ENCODE results near the gene HYAL4. TPM values are rescaled to one million over a fixed set of nuclear protein-coding genes. Genes with fewer than 3 reads are reported as not detected.

Gene HYAL4
- polyA plus RNA-seq, 1 of the 3 experiments (the other 2 are of a cell fraction), result not detected

GRCh38 chr7:123798532-123799188, 46.3 kb upstream of the HYAL4 start (continued):
- TF ChIP-seq YY1 (IDR thresholded peaks at IDR 0.05; ENCODE audit: low read depth) (no peak), PBX3 (IDR thresholded peaks at IDR 0.05) (no peak), MAX (IDR thresholded peaks at IDR 0.05; ENCODE audit: low read depth) (no peak), NFIC (IDR thresholded peaks at IDR 0.05; ENCODE audit: borderline replicate concordance) (no peak), EP300 (IDR thresholded peaks at IDR 0.05; ENCODE audit: borderline replicate concordance in 1 of 2, low read depth in 1 of 2, low read length in 1 of 2) (no peak), TAF1 (IDR thresholded peaks at IDR 0.05; ENCODE audit: borderline replicate concordance, low read depth, low read length) (no peak), USF2 (IDR thresholded peaks at IDR 0.05; ENCODE audit: borderline replicate concordance, low read depth, low read length) (no peak)

DNA sequence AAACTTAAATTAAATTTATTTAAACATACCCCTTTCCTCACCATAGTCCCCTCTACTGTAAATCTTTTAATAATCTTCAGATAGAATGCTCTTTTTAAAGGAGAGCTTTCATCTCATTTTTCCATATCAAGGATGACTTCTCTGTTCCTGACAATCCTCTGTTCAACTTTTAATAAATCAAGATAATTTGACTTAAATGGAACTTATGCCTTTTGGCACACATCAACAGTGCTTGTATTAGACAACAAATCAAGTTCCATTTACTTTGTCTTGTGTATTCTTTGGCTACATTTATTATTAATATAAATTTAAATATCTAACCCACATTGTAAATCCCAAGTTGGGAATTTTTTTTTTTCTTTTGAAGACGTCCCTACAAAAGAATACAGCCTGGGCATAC, 42.7 kb upstream of the HYAL4 start:
- Histone ChIP-seq H4K20me1 (ENCODE audit: insufficient read depth) (no peaks in the 10 kb centered on the region), H3K4me1 (ENCODE audit: control insufficient read depth in 1 of 2, insufficient read depth in 2 of 2, low read depth in 1 of 2, low read length in 1 of 2) (no peaks in the 10 kb centered on the region), H3K9me2 (no peaks in the 10 kb centered on the region), H3K4me2 (no peak overlapping the region), H3K9me3 (no peaks in the 10 kb centered on the region), H3F3A (replicated peaks; ENCODE audit: insufficient read depth) (no peaks in the 10 kb centered on the region), H2AFZ (ENCODE audit: low read depth) (no peak overlapping the region), H3K79me2 (ENCODE audit: insufficient read depth) (no peaks in the 10 kb centered on the region), H3K9ac (no peak overlapping the region), H3K27ac (ENCODE audit: low read depth in 2 of 2, low read length in 1 of 2) (no peak overlapping the region), H3K27me3 (ENCODE audit: insufficient read depth) (no peaks in the 10 kb centered on the region), H3K4me3 (ENCODE audit: low read depth in 2 of 2, low read length in 1 of 2) (no peak overlapping the region), H3K36me3 (replicated peaks in 1 of 2; ENCODE audit: control insufficient read depth in 1 of 2, insufficient read depth in 2 of 2, low read length in 1 of 2) (no peaks in the 10 kb centered on the region)
- WGBS (ENCODE audit: low lambda C conversion rate), result 37% methylated on average over 1 of the region's 1 CpG
- no peak for DNase-seq
- POLR2A ChIA-PET, result no interaction called here
- CTCF ChIA-PET, result interaction anchor here (1.5 to 2.4 kb wide), 2 partner anchors 10 to 70 kb away, joined by 4 to 9 read pairs; no protein-coding TSS in a partner anchor
- TF ChIP-seq YY1 (IDR thresholded peaks at IDR 0.05; ENCODE audit: low read depth), result no peak
- TF ChIP-seq NRF1 (IDR thresholded peaks at IDR 0.05; ENCODE audit: low read depth, low read length), result no peak
- no peak for TF ChIP-seq MEF2A (IDR thresholded peaks at IDR 0.05; ENCODE audit: borderline replicate concordance, low read depth)
- TF ChIP-seq TEAD4 (IDR thresholded peaks at IDR 0.05; ENCODE audit: borderline replicate concordance, insufficient read depth), result no peak
- no peak for TF ChIP-seq POLR2AphosphoS5 (IDR thresholded peaks at IDR 0.05; ENCODE audit: low read depth, low read length)
- no peak for TF ChIP-seq RXRA (IDR thresholded peaks at IDR 0.05; ENCODE audit: borderline replicate concordance, low read depth)

GRCh38 chr7:123805287-123805686, 39.7 kb upstream of the HYAL4 start:
- Histone ChIP-seq H3K4me2 (no peak overlapping the region), H3K79me2 (ENCODE audit: insufficient read depth) (no peaks in the 10 kb centered on the region), H3K4me3 (ENCODE audit: low read depth in 2 of 2, low read length in 1 of 2) (no peak overlapping the region), H3K9ac (no peak overlapping the region), H3K4me1 (ENCODE audit: control insufficient read depth in 1 of 2, insufficient read depth in 2 of 2, low read depth in 1 of 2, low read length in 1 of 2) (no peaks in the 10 kb centered on the region), H3K36me3 (replicated peaks in 1 of 2; ENCODE audit: control insufficient read depth in 1 of 2, insufficient read depth in 2 of 2, low read length in 1 of 2) (no peaks in the 10 kb centered on the region), H3K27ac (ENCODE audit: low read depth in 2 of 2, low read length in 1 of 2) (no peak overlapping the region), H3F3A (replicated peaks; ENCODE audit: insufficient read depth) (no peaks in the 10 kb centered on the region), H2AFZ (ENCODE audit: low read depth) (no peak overlapping the region), H3K27me3 (ENCODE audit: insufficient read depth) (no peaks in the 10 kb centered on the region), H3K9me3 (no peaks in the 10 kb centered on the region), H3K9me2 (no peaks in the 10 kb centered on the region), H4K20me1 (ENCODE audit: insufficient read depth) (no peaks in the 10 kb centered on the region)
- CTCF ChIA-PET, result no interaction called here
- POLR2A ChIA-PET, result no interaction called here
- TF ChIP-seq, protein P1, sequence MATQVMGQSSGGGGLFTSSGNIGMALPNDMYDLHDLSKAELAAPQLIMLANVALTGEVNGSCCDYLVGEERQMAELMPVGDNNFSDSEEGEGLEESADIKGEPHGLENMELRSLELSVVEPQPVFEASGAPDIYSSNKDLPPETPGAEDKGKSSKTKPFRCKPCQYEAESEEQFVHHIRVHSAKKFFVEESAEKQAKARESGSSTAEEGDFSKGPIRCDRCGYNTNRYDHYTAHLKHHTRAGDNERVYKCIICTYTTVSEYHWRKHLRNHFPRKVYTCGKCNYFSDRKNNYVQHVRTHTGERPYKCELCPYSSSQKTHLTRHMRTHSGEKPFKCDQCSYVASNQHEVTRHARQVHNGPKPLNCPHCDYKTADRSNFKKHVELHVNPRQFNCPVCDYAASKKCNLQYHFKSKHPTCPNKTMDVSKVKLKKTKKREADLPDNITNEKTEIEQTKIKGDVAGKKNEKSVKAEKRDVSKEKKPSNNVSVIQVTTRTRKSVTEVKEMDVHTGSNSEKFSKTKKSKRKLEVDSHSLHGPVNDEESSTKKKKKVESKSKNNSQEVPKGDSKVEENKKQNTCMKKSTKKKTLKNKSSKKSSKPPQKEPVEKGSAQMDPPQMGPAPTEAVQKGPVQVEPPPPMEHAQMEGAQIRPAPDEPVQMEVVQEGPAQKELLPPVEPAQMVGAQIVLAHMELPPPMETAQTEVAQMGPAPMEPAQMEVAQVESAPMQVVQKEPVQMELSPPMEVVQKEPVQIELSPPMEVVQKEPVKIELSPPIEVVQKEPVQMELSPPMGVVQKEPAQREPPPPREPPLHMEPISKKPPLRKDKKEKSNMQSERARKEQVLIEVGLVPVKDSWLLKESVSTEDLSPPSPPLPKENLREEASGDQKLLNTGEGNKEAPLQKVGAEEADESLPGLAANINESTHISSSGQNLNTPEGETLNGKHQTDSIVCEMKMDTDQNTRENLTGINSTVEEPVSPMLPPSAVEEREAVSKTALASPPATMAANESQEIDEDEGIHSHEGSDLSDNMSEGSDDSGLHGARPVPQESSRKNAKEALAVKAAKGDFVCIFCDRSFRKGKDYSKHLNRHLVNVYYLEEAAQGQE (IDR thresholded peaks at IDR 0.05; ENCODE audit: low read depth, low read length), result no peak
- TF ChIP-seq SMC3 (IDR thresholded peaks at IDR 0.05; ENCODE audit: low read depth, low read length) (no peak), PBX3 (IDR thresholded peaks at IDR 0.05) (no peak), JUND (IDR thresholded peaks at IDR 0.05) (no peak), FOXM1 (IDR thresholded peaks at IDR 0.05; ENCODE audit: low read depth) (no peak)
- no peak for DNase-seq

All from SK-N-SH (cell line).